HUES48 (cell line): Measurements from ENCODE around the gene SNW1.
"Not testable (repeated sequence)": the region's sequence is repeated elsewhere in the genome, so short reads cannot be mapped to it uniquely, and the experiment has no call there.

Experiments used
- H3K27ac ChIP-seq: one replicate; pipeline ENCODE4 v1.7.0; 2013; ENCODE audit warnings: low read depth, low read length, inconsistent platforms
- H3K27me3 ChIP-seq: 2 replicates; pipeline ENCODE4 v1.6.1; 2013; ENCODE audit warnings: mild to moderate bottlenecking, low read length; ENCODE audit not compliant: control insufficient read depth, insufficient read depth
- H3K36me3 ChIP-seq: 2 replicates; pipeline ENCODE4 v1.6.1; 2013; ENCODE audit warnings: low read length; ENCODE audit not compliant: control insufficient read depth, insufficient read depth
- H3K4me1 ChIP-seq: 2 replicates; pipeline ENCODE4 v1.6.1; 2013; ENCODE audit warnings: mild to moderate bottlenecking, low read length; ENCODE audit not compliant: control insufficient read depth, insufficient read depth
- H3K4me3 ChIP-seq: 2 replicates; pipeline ENCODE4 v1.5.1; 2013; ENCODE audit warnings: mild to moderate bottlenecking, low read depth, low read length
- H3K9ac ChIP-seq: 2 replicates; pipeline ENCODE4 v1.6.1; 2013; ENCODE audit warnings: mild to moderate bottlenecking, low read depth, low read length, moderate library complexity
- H3K9me3 ChIP-seq: 2 replicates; pipeline ENCODE4 v1.6.1; 2013; ENCODE audit warnings: low read length; ENCODE audit not compliant: control insufficient read depth, insufficient read depth

SNW1 gene

DNA sequence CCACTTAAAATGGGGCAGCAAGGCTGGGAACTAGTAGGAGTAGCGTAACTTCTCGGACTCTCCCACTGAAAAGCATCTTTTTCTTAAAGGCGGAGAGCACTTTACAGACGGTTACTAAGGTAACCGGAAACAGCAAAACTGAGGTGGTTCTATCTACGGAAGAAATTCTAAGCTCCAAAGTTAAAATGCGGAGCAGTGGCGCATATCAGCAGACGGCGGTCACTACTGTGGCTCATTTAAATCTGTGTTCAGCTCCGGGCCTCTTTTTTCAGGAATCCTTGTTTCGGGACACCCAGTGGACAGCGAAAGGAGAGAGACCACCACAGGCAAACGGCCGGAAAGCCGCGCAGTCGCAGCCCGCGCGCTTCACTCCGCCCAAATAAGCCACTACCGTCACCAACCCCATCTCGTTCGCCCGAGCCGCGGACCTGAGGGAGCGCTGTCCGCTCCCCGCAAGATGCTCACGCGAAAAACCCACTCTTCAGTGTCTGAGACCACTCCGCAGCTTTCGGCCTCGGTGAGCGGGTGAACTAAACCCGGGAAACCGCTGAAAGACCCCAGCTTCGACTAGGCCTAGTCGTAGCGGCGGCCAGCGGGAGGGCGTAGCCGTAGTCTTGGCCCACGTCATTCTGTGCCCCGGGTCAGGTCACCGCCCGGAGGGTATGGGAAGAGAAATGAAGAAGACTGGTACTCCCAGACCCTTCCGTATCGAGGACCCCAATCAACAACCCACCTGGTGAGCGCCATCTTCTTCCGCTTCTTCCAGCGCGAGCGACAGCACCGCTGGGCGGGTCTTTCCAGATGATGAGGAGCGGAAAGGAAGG is at the start of gene SNW1:
Gene SNW1 (minus strand): TSS at position 776 of the 824 bp plus-strand sequence. CDS start 29 bp downstream, at position 747.
- H3K27me3 ChIP-seq = no peaks in the 10 kb centered on the region
- H3K27ac ChIP-seq = peak within 1 kb of the TSS; percentile 91

DNA sequence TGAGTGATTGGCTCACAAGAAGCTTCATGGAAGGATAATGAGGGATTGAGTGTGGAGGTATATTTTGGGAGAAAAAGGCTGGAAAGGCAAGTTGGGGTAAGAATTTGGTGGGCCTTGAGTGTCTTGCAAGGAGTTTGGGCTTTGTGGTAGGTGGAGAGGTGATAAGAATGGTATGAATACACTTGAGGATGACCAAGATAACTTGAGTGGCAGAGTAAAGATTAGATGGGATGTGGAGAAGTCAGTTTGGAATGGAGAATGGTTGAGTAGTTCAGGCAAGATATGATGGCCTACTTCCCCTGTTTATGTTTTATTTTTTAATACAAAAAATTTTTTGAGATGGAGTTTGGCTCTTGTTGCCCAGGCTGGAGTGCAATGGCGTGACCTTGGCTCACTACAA is 48.1 kb upstream of the SNW1 start:
- H3K4me3 ChIP-seq = no peak overlapping the region
- no peaks in the 10 kb centered on the region for H3K27me3 ChIP-seq
- H3K4me1 ChIP-seq = peaks cover 4% of the 10 kb centered on the region

More for the DNA sequence above, at the start of gene SNW1:
- H3K4me1 ChIP-seq = peaks cover 17% of the 10 kb centered on the region
- H3K4me3 ChIP-seq = peak within 1 kb of the TSS; percentile 77
- peak within 1 kb of the TSS; percentile 86 for H3K9ac ChIP-seq
- H3K9me3 ChIP-seq = no peaks in the 10 kb centered on the region
- peaks cover 4% of the 10 kb centered on the region; the same call in 1 of the 2 replicates for H3K36me3 ChIP-seq

DNA sequence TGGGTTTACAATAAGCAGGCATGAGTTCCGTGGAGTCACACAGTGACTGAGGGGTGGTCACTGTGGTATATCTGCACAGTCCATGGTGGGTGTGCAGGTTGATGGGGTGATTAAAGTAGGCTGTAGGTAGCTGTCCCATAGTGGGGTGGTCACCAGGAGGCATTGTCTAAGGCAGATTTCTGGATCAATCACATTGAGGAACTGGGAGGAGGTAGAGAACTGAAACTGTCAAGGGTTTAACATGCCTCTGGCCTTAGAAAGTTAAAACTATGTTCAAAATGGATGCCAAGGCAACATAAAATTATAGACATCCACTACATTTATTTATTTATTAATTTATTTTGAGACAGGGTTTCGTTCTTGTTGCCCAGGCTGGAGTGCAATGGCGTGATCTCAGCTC is 47.3 kb upstream of the SNW1 start:
- H3K9me3 ChIP-seq = no peaks in the 10 kb centered on the region
- no peak overlapping the region for H3K4me3 ChIP-seq
- no peaks in the 10 kb centered on the region for H3K36me3 ChIP-seq
- no peaks in the 10 kb centered on the region for H3K27me3 ChIP-seq
- H3K4me1 ChIP-seq = peaks cover 7% of the 10 kb centered on the region
- H3K27ac ChIP-seq = no peak overlapping the region
- no peak overlapping the region for H3K9ac ChIP-seq

More for the DNA sequence above, 48.1 kb upstream of the SNW1 start:
- no peak overlapping the region for H3K27ac ChIP-seq
- H3K9me3 ChIP-seq = no peaks in the 10 kb centered on the region
- H3K36me3 ChIP-seq = no peaks in the 10 kb centered on the region
- H3K9ac ChIP-seq = no peak overlapping the region

- Histone ChIP-seq H3K4me3 (no peak overlapping the region), H3K9ac (no peak overlapping the region), H3K36me3 (no peaks in the 10 kb centered on the region), H3K9me3 (no peaks in the 10 kb centered on the region), H3K27me3 (no peaks in the 10 kb centered on the region), H3K27ac (no peak overlapping the region), H3K4me1 (peaks cover 7% of the 10 kb centered on the region)
These were observed 44.8 kb upstream of the SNW1 start for GRCh38 chr14:77805706-77806105.

DNA sequence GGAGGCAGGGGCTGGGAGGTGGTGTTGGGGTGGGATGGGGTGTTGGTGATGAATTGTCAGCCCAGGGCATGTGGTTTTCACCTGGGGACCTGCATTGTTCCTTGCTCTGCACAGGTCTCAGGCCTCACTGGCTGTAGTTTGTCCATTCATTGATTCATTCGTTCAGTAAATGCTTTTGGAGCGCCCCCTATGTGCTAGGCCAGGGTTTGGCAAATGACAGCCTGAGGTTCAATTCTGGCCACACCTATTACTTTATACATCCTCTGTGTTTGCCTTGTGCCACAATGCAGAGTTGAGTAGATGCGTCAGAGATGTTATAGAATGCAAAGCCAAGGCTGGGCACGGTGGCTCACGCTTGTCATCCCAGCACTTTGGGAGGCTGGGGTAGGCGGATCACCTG is 43.6 kb upstream of the SNW1 start:
- Histone ChIP-seq H3K4me3 (no peak overlapping the region), H3K4me1 (peaks cover 7% of the 10 kb centered on the region), H3K9me3 (no peaks in the 10 kb centered on the region), H3K27me3 (no peaks in the 10 kb centered on the region), H3K36me3 (no peaks in the 10 kb centered on the region), H3K9ac (no peak overlapping the region), H3K27ac (no peak overlapping the region)

GRCh38 chr14:77800814-77801213 is 39.9 kb upstream of the SNW1 start:
- Histone ChIP-seq H3K4me1 (peaks cover 7% of the 10 kb centered on the region), H3K9ac (peak overlapping the region; percentile 75), H3K4me3 (peak overlapping the region; percentile 77), H3K9me3 (no peaks in the 10 kb centered on the region), H3K36me3 (no peaks in the 10 kb centered on the region), H3K27ac (no peak overlapping the region), H3K27me3 (no peaks in the 10 kb centered on the region)

DNA sequence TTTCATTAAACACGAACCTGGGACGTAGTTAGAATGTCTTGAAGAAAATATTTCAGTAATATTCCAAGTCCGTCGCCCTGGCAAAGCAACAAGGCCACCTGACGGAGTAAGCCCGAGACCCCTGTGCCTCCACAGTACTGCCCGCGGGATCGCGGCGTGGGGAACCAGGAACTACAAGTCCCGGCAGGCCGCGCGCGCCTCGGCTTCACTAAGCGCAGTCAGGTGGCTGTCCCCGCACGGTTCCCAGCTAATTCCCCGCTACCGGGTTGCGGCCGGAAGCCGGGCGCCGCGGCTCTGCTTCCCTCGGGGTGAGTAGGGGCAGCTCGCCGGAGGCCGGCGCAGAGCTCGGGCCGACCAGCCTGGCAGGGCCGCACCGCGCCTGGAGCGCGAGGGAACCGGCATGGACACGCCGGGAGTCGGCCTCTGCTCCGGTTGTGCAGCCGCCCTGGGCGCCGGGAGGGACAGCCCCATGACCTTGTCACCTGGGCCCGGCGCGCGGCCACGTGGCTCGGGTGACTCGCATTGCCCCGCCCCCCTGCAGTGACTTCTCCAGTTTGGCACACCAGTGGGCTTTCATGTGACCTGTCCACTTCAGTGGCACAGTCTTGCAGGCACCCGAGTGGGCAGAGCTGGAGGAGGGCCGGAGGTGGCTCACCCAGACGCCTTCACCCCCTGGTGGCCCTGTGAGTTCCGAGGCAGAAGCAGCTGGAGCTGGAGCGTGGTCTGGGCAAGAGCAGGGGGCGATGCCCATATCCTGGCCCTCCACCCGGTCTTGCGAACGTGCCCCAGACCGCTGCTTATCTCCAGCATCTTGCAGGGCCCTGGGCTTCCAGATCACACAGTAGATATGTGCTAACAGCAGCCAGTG is 39.1 kb upstream of the SNW1 start, which contains the start of gene ADCK1:
Gene ADCK1 (plus strand): TSS at position 247 of the 868 bp plus-strand sequence. CDS start 18,870 bp downstream, outside the sequence.
- Histone ChIP-seq H3K9ac (peak within 1 kb of the TSS; percentile 75), H3K9me3 (no peaks in the 10 kb centered on the region), H3K27me3 (no peaks in the 10 kb centered on the region), H3K36me3 (no peaks in the 10 kb centered on the region), H3K27ac (peak within 1 kb of the TSS; percentile 78), H3K4me1 (peaks cover 12% of the 10 kb centered on the region), H3K4me3 (peak within 1 kb of the TSS; percentile 77)

DNA sequence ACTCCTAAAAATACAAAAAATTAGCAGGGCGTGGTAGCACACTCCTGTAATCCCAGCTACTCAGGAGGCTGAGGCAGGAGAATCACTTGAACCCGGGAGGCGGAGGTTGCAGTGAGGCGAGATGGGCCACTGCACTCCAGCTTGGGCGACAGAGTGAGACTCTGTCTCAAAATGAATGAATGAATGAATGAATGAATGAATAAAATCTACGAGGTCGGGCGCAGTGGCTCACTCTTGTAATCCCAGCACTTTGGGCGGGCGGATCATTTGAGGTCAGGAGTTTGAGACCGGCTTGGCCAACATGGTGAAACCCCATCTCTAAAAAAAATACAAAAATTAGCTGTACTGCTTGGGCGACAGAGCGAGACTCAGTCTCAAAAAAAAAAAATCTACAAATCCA is 38.5 kb upstream of the SNW1 start:
- H3K9me3 ChIP-seq, H3K27me3 ChIP-seq, H3K27ac ChIP-seq, H3K9ac ChIP-seq, H3K36me3 ChIP-seq: not testable (repeated sequence)
- H3K4me1 ChIP-seq = peaks cover 14% of the 10 kb centered on the region
- peak overlapping the region; percentile 77 for H3K4me3 ChIP-seq

- H3K9ac ChIP-seq = no peak overlapping the region
- H3K4me1 ChIP-seq = peaks cover 9% of the 10 kb centered on the region
- no peak overlapping the region for H3K27ac ChIP-seq
- H3K4me3 ChIP-seq = no peak overlapping the region
- H3K27me3 ChIP-seq = no peaks in the 10 kb centered on the region
- no peaks in the 10 kb centered on the region for H3K9me3 ChIP-seq
- no peaks in the 10 kb centered on the region for H3K36me3 ChIP-seq
These were observed 33.4 kb upstream of the SNW1 start for GRCh38 chr14:77794357-77794756.

- not testable (repeated sequence) for H3K9ac ChIP-seq, H3K4me1 ChIP-seq, H3K4me3 ChIP-seq, H3K27me3 ChIP-seq, H3K27ac ChIP-seq, H3K36me3 ChIP-seq, H3K9me3 ChIP-seq
These were observed 32.3 kb upstream of the SNW1 start for GRCh38 chr14:77793255-77793654.

GRCh38 chr14:77791225-77791600 is 30.3 kb upstream of the SNW1 start:
- Histone ChIP-seq H3K9me3 (no peaks in the 10 kb centered on the region), H3K27ac (no peak overlapping the region), H3K9ac (no peak overlapping the region)

More at GRCh38 chr14:77791225-77791600, 30.3 kb upstream of the SNW1 start:
- Histone ChIP-seq H3K4me3 (no peak overlapping the region), H3K4me1 (peaks cover 15% of the 10 kb centered on the region), H3K27me3 (no peaks in the 10 kb centered on the region), H3K36me3 (no peaks in the 10 kb centered on the region)
